Measurements from ENCODE around the gene KDM2A. TPM values are rescaled to one million over a fixed set of nuclear protein-coding genes. Genes with fewer than 3 reads are reported as not detected.

The KDM2A gene
- total RNA-seq, 1 experiment from 2014 or later, result 13.4 TPM

GRCh38 chr11:67265633-67266448 lies 146.8 kb downstream of the KDM2A start:
- peak; percentile 62 for DNase-seq (ENCODE audit: low spot score)
- in situ Hi-C loops (cut with HindIII; ENCODE audit: low sequenced_read_pairs), result no loop called here

GRCh38 chr11:67266449-67267187 lies 147.6 kb downstream of the KDM2A start, which contains the start of gene GRK2:
GRK2 (plus strand) TSS chr11:67266473; CDS start chr11:67266700, 227 bp downstream.
- DNase-seq (ENCODE audit: low spot score), result peak; percentile 47
- in situ Hi-C loops (cut with HindIII; ENCODE audit: low sequenced_read_pairs), result no loop called here

- in situ Hi-C loops (cut with HindIII; ENCODE audit: low sequenced_read_pairs), result no loop called here
- DNase-seq (ENCODE audit: low spot score), result peak; percentile 50
These were observed 148.4 kb downstream of the KDM2A start for GRCh38 chr11:67267188-67268080.

DNA sequence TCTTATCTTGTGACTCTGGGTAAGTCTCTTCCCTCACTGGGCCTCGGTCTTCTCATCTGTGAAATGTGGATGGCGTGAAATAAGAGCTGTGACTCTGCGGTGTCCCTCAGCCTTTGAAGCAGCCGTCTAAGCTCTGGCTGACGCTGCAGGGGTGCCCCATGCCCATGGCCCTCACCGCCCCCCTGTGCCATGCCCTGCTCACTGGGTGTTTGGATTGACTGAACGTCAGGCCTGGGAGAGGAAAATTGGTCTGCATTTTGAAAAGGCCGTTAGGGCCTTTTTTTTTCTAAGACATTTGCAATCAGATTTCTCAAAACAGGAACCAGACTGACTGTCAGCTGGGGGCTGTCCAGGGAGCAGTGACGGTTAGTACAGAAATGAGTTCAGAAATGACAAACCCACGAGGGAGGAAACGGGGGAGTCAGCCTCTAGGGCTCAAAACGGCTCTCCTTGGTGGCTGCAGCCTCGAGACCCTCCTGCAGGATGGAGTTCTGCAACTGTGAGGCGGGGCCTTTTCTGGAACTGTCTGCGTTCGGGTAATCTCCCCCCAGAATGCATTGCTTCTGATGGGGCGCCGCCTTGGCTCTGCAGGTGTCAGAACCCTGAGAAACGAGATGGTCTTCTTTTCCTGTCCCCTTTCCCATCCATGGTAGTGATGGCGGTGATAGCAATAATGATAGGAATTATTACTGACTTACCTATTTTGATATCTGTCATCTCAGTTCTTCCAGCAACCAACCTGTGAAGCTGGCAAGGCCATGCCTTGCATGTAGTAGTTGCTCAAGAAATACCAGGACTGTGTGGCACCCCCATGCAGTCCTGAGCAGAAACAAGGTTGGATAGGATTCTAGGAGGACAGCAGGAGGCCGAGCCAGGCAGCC lies 149.3 kb downstream of the KDM2A start:
- DNase-seq (ENCODE audit: low spot score), result no peak
- in situ Hi-C loops (cut with HindIII; ENCODE audit: low sequenced_read_pairs), result no loop called here

- DNase-seq (ENCODE audit: low spot score), result no peak
- in situ Hi-C loops (cut with HindIII; ENCODE audit: low sequenced_read_pairs), result no loop called here
These were observed 149.9 kb downstream of the KDM2A start for GRCh38 chr11:67268962-67269268.

- in situ Hi-C loops (cut with HindIII; ENCODE audit: low sequenced_read_pairs), result no loop called here
- peak; percentile 88 for DNase-seq (ENCODE audit: low spot score)
These were observed 150.6 kb downstream of the KDM2A start for GRCh38 chr11:67269401-67270255.

GRCh38 chr11:67270256-67271204 lies 151.5 kb downstream of the KDM2A start:
- in situ Hi-C loops (cut with HindIII; ENCODE audit: low sequenced_read_pairs), result no loop called here
- peak; percentile 63 for DNase-seq (ENCODE audit: low spot score)

DNA sequence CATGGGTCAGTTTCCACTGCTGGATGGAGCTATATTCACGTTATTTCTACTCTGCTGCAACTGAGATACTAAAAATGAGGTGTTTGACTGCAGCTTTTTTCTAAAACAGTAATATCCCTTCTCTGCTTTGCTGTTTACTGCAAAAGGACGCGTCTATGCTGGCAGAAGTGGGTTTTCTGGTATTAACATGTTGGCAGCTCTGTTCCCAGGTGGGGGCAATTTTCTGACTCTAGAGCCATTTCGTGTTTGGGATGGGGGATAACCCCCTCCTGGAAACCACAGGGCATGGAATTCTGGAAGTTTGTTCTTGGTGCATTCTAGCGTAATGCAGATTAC lies 152.1 kb downstream of the KDM2A start:
- in situ Hi-C loops (cut with HindIII; ENCODE audit: low sequenced_read_pairs), result no loop called here
- no peak for DNase-seq (ENCODE audit: low spot score)

GRCh38 chr11:67271541-67272284 lies 152.7 kb downstream of the KDM2A start:
- in situ Hi-C loops (cut with HindIII; ENCODE audit: low sequenced_read_pairs), result no loop called here
- peak; percentile 43 for DNase-seq (ENCODE audit: low spot score)

DNA sequence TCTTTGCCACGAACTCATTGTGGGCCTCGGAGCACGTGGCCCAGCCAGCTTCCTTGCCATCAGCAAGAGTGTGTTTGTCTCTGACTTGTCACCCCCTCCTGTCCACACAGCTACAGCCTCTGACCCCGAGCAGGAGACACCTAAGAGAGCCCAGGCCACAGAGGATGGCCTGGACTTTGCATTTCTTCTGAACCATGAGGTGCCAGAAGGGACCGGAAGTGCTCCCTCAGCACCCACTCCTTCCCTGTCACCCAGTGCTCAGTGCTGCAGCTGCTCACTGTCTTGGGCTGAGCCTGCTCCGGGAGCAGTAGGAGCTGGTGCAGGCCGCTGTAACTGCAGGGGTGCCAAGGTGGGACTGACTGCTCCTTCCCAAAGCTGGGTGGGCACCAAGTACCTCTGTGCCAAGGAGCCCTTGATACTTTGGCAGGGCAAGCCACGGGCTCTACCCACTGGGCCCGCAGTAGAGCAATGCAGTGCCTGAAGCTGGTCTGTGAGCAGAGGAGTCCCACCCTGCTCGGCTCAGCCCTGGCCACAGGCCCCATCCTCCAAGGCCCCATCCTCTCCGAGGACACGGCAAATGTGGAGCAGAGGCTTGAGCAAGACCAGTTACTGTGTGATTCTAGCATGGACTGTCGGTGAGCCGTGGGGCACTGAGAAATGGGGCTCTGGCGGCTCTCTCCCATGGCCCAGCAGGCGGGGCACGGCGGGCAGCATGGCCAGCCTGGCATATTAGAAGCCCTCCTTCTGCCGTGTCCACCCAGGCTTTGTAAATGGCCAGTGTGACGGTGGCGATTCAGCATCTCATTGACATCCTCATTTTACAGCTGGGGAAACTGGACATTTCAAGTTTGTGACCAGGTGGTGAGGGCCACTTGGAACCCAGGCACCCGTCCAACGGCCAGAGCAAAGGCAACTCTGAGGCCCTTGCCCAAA lies 153.5 kb downstream of the KDM2A start:
- DNase-seq (ENCODE audit: low spot score), result peak; percentile 58
- in situ Hi-C loops (cut with HindIII; ENCODE audit: low sequenced_read_pairs), result no loop called here

DNA sequence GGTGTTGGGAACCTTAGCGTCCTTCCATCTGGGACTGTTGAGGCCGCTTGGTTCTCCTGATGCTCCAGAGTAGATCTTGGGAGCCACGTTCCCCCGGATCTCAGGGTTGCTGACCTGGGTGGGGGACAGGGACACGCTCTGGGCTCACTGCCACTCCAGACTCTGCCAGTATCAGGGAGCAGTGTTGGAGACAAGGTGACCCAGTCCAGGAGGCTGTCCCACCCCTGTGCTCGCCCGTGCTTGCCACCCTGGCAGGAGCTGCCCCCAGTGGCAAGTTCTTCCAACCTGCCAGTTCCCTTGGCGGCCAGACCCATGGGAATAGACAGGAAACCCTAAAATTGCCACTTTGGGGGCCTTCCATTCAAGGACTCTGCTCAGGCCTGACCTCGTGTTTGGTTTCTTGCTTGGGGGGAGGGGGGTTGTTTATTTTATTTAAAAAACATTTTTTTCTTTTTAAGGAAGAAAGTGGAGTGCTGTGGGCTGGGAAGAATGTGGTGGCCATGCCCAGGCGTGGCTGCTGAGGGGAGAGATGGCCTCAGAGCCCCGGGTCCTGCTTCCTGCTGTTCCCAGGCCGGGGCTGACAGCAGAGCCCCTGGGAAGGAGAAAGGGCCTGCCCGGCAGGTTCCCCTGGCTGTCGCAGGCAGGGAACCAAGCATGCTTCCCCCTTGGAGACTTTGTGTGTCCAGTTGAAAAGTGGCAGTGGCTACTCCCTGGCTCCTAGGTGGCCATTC lies 154.4 kb downstream of the KDM2A start:
- in situ Hi-C loops (cut with HindIII; ENCODE audit: low sequenced_read_pairs), result no loop called here
- no peak for DNase-seq (ENCODE audit: low spot score)

GRCh38 chr11:67274768-67275605 lies 155.9 kb downstream of the KDM2A start:
- DNase-seq (ENCODE audit: low spot score), result peak; percentile 47
- in situ Hi-C loops (cut with HindIII; ENCODE audit: low sequenced_read_pairs), result no loop called here

DNA sequence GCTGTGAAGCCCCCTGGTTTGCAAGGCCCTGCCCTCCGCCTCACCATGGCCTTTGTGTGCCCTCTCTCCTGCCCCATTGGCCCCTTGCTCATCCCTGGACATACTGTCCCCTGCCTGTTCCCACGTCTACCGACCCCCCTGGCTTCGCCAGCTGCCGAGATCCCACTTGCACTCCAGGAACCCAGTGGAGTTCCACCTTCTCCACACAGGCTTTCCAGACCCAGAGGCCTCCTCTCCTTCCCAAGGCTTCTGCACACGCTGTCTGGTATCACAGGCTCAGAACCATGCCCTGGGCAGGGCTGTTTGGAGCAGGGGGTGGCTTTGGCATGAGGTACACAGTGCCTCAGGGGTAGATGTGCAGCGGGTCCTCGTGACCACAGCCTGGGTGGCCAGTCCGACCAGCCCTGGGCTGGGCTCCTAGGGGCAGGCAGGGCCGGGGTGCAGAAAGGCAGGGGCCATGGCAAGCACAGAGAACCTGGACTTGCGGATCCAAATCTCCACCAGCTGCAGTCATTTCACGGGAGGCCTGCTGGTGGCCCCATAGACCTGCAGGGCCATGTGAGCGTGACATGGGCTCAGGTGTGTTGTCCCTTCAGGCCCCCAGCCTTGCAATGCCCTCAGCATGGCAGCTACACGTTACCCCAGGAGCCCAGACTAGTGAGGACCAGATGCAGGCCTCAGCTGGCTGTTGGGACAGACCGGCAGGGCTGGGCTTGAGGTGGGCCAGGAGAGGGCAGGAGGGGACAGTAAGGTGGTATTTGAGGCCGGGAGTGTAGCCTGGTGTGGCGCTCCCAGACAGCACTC lies 156.7 kb downstream of the KDM2A start:
- in situ Hi-C loops (cut with HindIII; ENCODE audit: low sequenced_read_pairs), result no loop called here
- no peak for DNase-seq (ENCODE audit: low spot score)

All from G401 (cell line).